GM12878 (cell line): ENCODE measurements around the gene OR2V1.
"Not testable (repeated sequence)": the region's sequence is repeated elsewhere in the genome, so short reads cannot be mapped to it uniquely, and the experiment has no call there.

Experiments
- CHD1 ChIP-seq: IDR thresholded peaks from 2 replicates; pipeline ENCODE4 v1.6.1; 2012; ENCODE audit warnings: low read depth, low read length, improper control_type of control experiment
- HDAC6 ChIP-seq: fragments of 200-600 bp; sonication (generic); IDR thresholded peaks from one replicate; pipeline ENCODE4 v1.8.0; 2017; ENCODE audit warnings: antibody characterized with exemption; ENCODE audit not compliant: unreplicated experiment
- KAT2A ChIP-seq: conservative IDR thresholded peaks from 2 replicates; pipeline ENCODE4 v1.6.1; 2011; ENCODE audit warnings: low read depth, low read length; ENCODE audit not compliant: control insufficient read depth
- MEF2A ChIP-seq: IDR thresholded peaks from 2 replicates; pipeline ENCODE4 v1.6.1; 2011; ENCODE audit warnings: low read depth, mild to moderate bottlenecking, low read length, moderate library complexity; ENCODE audit not compliant: insufficient read depth
- MYC ChIP-seq: IDR thresholded peaks from 2 replicates; pipeline ENCODE4 v1.6.1; 2011; ENCODE audit warnings: mild to moderate bottlenecking, low read length, moderate library complexity, inconsistent platforms; ENCODE audit not compliant: insufficient read depth, insufficient replicate concordance, insufficient read length, severe bottlenecking
- NFIC ChIP-seq: IDR thresholded peaks from 2 replicates; pipeline ENCODE4 v1.6.1; 2012; ENCODE audit warnings: low read depth, mild to moderate bottlenecking, inconsistent platforms, low read length, moderate library complexity
- POLR2A ChIP-seq: IDR thresholded peaks from 2 replicates; pipeline ENCODE4 v1.6.1; 2011; ENCODE audit warnings: low read depth, mild to moderate bottlenecking, low read length
- POLR2AphosphoS5 ChIP-seq: IDR thresholded peaks from 2 replicates; pipeline ENCODE4 v1.6.1; 2011; ENCODE audit warnings: mild to moderate bottlenecking, low read length, inconsistent platforms
- YY1 ChIP-seq: IDR thresholded peaks from 2 replicates; pipeline ENCODE4 v1.6.1; 2011; ENCODE audit warnings: low read depth, mild to moderate bottlenecking, low read length
- TF ChIP-seq, protein P1 (sequence below): fragments of 150-350 bp; IDR thresholded peaks from 2 replicates; pipeline ENCODE4 v1.6.1; 2016; ENCODE audit warnings: low read depth, low read length
- TF ChIP-seq, protein P2 (sequence below), 3 experiments: IDR thresholded peaks in 2 of 3; conservative IDR thresholded peaks in 1 of 3; 2 replicates each; pipeline ENCODE4 v1.5.1; 2011; ENCODE audit warnings: low read depth in 3 of 3, low read length in 3 of 3, mild to moderate bottlenecking in 3 of 3, control low read depth in 2 of 3, moderate library complexity in 2 of 3, inconsistent platforms in 1 of 3, mixed read lengths in 1 of 3; ENCODE audit not compliant: control insufficient read depth in 2 of 3, insufficient read depth in 1 of 3; ENCODE audit errors: extremely low read depth in 1 of 3
- TF ChIP-seq, protein P3 (sequence below): fragments of 450-650 bp; IDR thresholded peaks from 2 replicates; pipeline ENCODE4 v1.6.1; 2014; ENCODE audit warnings: mild to moderate bottlenecking

DNA sequence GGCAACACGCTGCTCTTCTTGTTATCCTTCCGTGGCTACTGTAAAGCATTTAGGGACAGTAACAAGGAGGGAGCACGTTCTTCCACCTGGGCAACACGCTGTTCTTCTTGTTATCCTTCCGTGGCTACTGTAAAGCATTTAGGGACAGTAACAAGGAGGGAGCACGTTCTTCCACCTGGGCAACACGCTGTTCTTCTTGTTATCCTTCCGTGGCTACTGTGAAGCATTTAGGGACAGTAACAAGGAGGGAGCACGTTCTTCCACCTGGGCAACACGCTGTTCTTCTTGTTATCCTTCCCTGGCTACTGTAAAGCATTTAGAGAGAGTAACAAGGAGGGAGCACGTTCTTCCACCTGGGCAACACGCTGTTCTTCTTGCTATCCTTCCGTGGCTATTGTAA lies 17.4 kb downstream of the OR2V1 start:
- TF ChIP-seq NFIC, POLR2AphosphoS5, POLR2A, MYC, CHD1, HDAC6, YY1, KAT2A, MEF2A: not testable (repeated sequence)
- TF ChIP-seq, protein P1, sequence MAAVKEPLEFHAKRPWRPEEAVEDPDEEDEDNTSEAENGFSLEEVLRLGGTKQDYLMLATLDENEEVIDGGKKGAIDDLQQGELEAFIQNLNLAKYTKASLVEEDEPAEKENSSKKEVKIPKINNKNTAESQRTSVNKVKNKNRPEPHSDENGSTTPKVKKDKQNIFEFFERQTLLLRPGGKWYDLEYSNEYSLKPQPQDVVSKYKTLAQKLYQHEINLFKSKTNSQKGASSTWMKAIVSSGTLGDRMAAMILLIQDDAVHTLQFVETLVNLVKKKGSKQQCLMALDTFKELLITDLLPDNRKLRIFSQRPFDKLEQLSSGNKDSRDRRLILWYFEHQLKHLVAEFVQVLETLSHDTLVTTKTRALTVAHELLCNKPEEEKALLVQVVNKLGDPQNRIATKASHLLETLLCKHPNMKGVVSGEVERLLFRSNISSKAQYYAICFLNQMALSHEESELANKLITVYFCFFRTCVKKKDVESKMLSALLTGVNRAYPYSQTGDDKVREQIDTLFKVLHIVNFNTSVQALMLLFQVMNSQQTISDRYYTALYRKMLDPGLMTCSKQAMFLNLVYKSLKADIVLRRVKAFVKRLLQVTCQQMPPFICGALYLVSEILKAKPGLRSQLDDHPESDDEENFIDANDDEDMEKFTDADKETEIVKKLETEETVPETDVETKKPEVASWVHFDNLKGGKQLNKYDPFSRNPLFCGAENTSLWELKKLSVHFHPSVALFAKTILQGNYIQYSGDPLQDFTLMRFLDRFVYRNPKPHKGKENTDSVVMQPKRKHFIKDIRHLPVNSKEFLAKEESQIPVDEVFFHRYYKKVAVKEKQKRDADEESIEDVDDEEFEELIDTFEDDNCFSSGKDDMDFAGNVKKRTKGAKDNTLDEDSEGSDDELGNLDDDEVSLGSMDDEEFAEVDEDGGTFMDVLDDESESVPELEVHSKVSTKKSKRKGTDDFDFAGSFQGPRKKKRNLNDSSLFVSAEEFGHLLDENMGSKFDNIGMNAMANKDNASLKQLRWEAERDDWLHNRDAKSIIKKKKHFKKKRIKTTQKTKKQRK = not testable (repeated sequence)
- TF ChIP-seq, protein P2, sequence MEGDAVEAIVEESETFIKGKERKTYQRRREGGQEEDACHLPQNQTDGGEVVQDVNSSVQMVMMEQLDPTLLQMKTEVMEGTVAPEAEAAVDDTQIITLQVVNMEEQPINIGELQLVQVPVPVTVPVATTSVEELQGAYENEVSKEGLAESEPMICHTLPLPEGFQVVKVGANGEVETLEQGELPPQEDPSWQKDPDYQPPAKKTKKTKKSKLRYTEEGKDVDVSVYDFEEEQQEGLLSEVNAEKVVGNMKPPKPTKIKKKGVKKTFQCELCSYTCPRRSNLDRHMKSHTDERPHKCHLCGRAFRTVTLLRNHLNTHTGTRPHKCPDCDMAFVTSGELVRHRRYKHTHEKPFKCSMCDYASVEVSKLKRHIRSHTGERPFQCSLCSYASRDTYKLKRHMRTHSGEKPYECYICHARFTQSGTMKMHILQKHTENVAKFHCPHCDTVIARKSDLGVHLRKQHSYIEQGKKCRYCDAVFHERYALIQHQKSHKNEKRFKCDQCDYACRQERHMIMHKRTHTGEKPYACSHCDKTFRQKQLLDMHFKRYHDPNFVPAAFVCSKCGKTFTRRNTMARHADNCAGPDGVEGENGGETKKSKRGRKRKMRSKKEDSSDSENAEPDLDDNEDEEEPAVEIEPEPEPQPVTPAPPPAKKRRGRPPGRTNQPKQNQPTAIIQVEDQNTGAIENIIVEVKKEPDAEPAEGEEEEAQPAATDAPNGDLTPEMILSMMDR (IDR thresholded peaks at IDR 0.05 in 2 of 3, conservative IDR thresholded peaks at IDR 0.05 in 1 of 3; ENCODE audit: control insufficient read depth in 2 of 3, extremely low read depth in 1 of 3, insufficient read depth in 1 of 3, low read depth in 3 of 3, low read length in 3 of 3) = not testable (repeated sequence)
- TF ChIP-seq, protein P3, sequence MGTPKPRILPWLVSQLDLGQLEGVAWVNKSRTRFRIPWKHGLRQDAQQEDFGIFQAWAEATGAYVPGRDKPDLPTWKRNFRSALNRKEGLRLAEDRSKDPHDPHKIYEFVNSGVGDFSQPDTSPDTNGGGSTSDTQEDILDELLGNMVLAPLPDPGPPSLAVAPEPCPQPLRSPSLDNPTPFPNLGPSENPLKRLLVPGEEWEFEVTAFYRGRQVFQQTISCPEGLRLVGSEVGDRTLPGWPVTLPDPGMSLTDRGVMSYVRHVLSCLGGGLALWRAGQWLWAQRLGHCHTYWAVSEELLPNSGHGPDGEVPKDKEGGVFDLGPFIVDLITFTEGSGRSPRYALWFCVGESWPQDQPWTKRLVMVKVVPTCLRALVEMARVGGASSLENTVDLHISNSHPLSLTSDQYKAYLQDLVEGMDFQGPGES = not testable (repeated sequence)
